Thoracic aorta (tissue), 2 donors: Measurements from ENCODE around the gene CDH26. TPM values are rescaled to one million over a fixed set of nuclear protein-coding genes. Genes with fewer than 3 reads are reported as not detected.

Experiments
- ATAC-seq: fragments of 150-250 bp; one replicate; pipeline ENCODE4 v1.8.0; 2017; ENCODE audit warnings: low read depth; ENCODE audit not compliant: insufficient number of reproducible peaks, low FRiP score
- DNase-seq: peaks from one replicate; pipeline ENCODE4 v3.0.0-alpha.2; 2020; ENCODE audit warnings: low spot score
- H3K27ac ChIP-seq, 2 donors: fragments of 200-600 bp; sonication (generic); 1 replicate in 1 of 2; 2 replicates in 1 of 2; pipeline ENCODE4 v1.5.1; 2016; ENCODE audit warnings: mild to moderate bottlenecking in 2 of 2, moderate library complexity in 2 of 2
- H3K27me3 ChIP-seq: fragments of 200-600 bp; sonication (generic); replicated peaks from 2 replicates; pipeline ENCODE4 v1.6.0; 2016; ENCODE audit warnings: mild to moderate bottlenecking; ENCODE audit not compliant: insufficient read depth
- H3K36me3 ChIP-seq: fragments of 200-600 bp; sonication (generic); one replicate; pipeline ENCODE4 v1.5.1; 2016
- H3K4me1 ChIP-seq, 2 donors: fragments of 200-600 bp; sonication (generic); 1 replicate in 1 of 2; 2 replicates in 1 of 2; pipeline versions ENCODE4 v1.5.1 to v1.6.0; 2016; ENCODE audit warnings: low read depth in 2 of 2, mild to moderate bottlenecking in 1 of 2; ENCODE audit not compliant: control insufficient read depth in 1 of 2
- H3K4me3 ChIP-seq: fragments of 200-600 bp; sonication (generic); 2 replicates; pipeline ENCODE4 v1.5.1; 2016; ENCODE audit warnings: mild to moderate bottlenecking
- H3K9me3 ChIP-seq: fragments of 200-600 bp; sonication (generic); 2 replicates; pipeline ENCODE4 v1.5.1; 2016
- total RNA-seq, 2 donors: library from RNA; depleted of rRNA; stranded (reverse); fragments of >200 nt; gene quantifications; one replicate each; pipeline versions ENCODE4 v1.1.0 to v1.2.3, GENCODE V29; 2016
- TF ChIP-seq, protein P1 (sequence below): fragments of 200-600 bp; sonication (generic); IDR thresholded peaks from one replicate; pipeline ENCODE4 v1.5.1; 2019; ENCODE audit warnings: antibody characterized with exemption

The CDH26 gene
- total RNA-seq, 2 donors from 2014 or later, result 2.3 to 2.5 TPM

DNA sequence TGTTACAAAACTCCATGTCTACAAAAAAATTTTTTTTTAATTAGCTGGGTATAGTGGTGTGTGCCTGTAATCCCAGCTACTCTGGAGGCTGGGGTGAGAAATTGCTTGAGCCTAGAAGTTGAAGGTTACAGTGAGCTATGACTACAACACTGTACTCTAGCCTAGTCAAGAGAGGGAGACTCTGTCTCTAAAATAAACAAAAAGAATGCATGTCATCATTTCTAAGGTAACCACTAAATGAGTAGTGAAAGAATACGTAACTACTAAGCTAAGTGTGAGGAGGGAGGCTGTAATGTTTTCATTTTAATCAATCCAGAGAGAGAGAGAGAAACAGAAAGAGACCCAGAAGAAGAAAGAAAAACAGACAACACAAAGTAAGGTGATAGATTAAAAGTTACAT is 34.7 kb upstream of the CDH26 start:
- ATAC-seq, result no peak
- TF ChIP-seq, protein P1, sequence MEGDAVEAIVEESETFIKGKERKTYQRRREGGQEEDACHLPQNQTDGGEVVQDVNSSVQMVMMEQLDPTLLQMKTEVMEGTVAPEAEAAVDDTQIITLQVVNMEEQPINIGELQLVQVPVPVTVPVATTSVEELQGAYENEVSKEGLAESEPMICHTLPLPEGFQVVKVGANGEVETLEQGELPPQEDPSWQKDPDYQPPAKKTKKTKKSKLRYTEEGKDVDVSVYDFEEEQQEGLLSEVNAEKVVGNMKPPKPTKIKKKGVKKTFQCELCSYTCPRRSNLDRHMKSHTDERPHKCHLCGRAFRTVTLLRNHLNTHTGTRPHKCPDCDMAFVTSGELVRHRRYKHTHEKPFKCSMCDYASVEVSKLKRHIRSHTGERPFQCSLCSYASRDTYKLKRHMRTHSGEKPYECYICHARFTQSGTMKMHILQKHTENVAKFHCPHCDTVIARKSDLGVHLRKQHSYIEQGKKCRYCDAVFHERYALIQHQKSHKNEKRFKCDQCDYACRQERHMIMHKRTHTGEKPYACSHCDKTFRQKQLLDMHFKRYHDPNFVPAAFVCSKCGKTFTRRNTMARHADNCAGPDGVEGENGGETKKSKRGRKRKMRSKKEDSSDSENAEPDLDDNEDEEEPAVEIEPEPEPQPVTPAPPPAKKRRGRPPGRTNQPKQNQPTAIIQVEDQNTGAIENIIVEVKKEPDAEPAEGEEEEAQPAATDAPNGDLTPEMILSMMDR, result no peak
- no peaks in the 10 kb centered on the region for H3K36me3 ChIP-seq
- no peak overlapping the region for H3K27ac ChIP-seq
- no peaks in the 10 kb centered on the region for H3K9me3 ChIP-seq
- H3K27me3 ChIP-seq, result no peaks in the 10 kb centered on the region
- DNase-seq, result no peak
- H3K4me1 ChIP-seq, result no peaks in the 10 kb centered on the region
- H3K4me3 ChIP-seq, result no peak overlapping the region

DNA sequence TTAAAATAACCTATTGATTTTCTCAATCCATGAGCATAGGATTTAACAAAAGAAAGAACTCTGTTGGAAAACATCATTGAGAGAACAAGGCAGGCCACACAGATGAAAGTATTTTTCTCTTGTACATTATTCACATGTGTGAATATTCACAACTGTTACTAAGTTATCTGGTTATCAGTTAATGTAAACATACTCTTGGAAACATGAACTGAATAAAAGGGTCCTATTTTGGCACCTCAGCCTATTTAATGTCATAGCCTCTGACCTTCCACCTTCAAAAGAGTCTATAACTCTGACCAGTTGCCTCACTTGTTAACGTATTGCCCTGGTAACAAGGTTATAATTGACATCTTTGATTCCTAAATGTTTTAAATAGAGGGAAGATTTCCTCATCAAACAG is 32.9 kb upstream of the CDH26 start:
- H3K4me1 ChIP-seq, result no peaks in the 10 kb centered on the region
- no peaks in the 10 kb centered on the region for H3K9me3 ChIP-seq
- ATAC-seq, result no peak
- DNase-seq, result no peak
- no peak overlapping the region for H3K4me3 ChIP-seq
- TF ChIP-seq, protein P1, result no peak
- H3K27ac ChIP-seq, result no peak overlapping the region
- no peaks in the 10 kb centered on the region for H3K36me3 ChIP-seq
- no peaks in the 10 kb centered on the region for H3K27me3 ChIP-seq

DNA sequence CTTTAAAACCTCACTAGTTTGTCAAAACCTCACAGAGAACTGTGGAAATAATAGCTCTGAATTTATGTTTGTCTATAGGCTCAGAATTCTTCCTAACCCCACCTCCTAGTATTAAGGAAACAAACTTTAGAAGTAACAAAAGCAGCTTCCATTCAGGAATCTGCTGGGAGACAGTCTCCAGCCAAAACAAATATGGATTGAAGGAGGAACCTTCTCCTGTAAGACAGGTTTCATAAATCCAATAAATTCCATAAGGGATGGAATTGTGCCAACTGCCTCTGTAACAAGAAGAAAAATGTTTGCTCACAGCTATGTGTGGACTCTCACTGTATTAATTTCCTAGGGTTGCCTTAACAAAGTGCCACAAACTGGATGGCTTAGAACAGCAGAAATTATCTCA is 32.3 kb upstream of the CDH26 start:
- Histone ChIP-seq H3K9me3 (no peaks in the 10 kb centered on the region), H3K4me1 (no peaks in the 10 kb centered on the region), H3K27ac (no peak overlapping the region), H3K4me3 (no peak overlapping the region), H3K27me3 (no peaks in the 10 kb centered on the region), H3K36me3 (no peaks in the 10 kb centered on the region)
- DNase-seq, result no peak
- TF ChIP-seq, protein P1, result no peak
- ATAC-seq, result no peak

DNA sequence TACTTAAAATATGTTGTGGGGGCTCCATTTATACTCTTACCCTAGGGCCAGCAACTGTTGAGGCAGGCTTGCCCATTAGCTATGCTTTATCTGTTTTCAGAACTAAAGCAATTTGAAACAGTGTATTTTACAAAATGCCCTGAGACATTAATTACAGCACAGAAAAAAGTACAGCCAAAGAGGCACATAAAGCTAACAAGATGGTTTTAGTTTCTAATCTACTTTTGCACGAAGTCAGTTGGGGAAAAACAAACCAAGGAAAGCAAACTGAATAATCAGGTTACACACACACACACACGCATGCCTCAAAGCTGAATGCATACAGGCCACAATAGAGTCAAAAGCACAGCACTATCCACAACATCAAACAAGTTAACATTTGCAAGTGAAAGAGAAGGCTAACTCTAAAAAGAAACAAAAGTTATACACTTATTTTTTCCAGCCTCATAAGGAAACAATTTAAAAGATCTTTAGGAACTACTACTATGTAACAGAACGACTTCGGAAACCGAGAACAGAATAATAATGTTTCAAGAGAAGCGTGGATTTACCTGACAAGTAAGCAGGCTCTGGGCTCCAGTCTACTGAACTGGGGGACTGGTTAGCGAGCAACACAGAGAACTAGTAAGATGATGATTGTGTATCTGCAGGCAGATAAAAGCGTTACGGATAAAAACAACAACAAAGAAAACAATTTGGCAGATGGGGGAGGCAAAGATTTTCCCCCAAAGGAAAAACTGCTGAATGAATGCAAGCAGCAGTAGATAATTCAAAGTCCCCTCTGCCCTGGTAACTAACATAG is 26.5 kb upstream of the CDH26 start:
- no peak overlapping the region for H3K27ac ChIP-seq
- H3K36me3 ChIP-seq, result no peaks in the 10 kb centered on the region
- ATAC-seq (no peak), DNase-seq (no peak)
- no peak overlapping the region for H3K4me3 ChIP-seq
- H3K4me1 ChIP-seq, result peaks cover 0 to 2% of the 10 kb centered on the region in 2 donors
- TF ChIP-seq, protein P1, result no peak
- no peaks in the 10 kb centered on the region for H3K9me3 ChIP-seq
- no peaks in the 10 kb centered on the region for H3K27me3 ChIP-seq

DNA sequence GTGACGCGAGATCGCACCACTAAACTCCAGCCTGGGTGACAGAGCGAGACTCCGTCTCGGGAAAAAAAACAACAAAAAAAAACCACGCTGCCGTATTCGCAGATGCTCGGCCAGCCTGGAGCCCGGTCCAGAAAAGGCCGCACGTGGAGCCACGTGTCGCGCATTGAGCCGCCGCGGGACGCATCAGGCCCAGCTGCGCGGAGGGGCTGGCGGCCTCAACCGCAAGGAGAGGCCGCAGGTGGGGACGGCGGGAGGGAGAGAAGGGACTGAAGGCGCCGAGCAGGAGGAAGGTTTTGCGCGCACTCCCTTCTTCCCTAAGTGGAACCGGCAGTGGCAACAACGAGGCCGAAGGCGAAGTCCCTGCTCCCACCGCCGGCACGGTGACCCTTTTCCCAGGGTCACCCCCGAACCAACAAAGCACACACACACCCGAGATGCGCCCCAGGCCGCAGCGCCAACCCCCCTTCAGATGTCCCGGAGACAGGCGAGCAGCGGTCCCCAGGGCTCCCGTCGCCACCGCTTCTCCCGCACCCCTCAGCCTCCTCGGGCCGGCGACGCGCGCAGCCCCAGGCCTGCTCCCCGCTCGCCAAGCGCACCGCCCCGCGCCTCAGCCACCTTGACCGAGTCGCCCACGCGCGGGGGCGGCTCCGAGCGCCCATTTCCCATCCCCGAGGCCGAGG is 25.5 kb upstream of the CDH26 start:
- Histone ChIP-seq H3K27ac (no peak overlapping the region), H3K27me3 (no peaks in the 10 kb centered on the region), H3K4me3 (peak overlapping the region; percentile 90), H3K9me3 (no peaks in the 10 kb centered on the region), H3K36me3 (no peaks in the 10 kb centered on the region), H3K4me1 (peaks cover under 1 to 13% of the 10 kb centered on the region in 2 donors)
- ATAC-seq, result no peak
- no peak for DNase-seq
- TF ChIP-seq, protein P1, result no peak
